SK-N-SH (cell line): Measurements from ENCODE around the gene HRCT1. TPM values are rescaled to one million over a fixed set of nuclear protein-coding genes. Genes with fewer than 3 reads are reported as not detected.

Experiments
- CTCF ChIA-PET: fragments of 300-600, 350-600 bp; formaldehyde crosslinking; extraction: SDS; loops from one replicate; lab custom pipeline; 2021; lab: Yijun Ruan, JAX
- POLR2A ChIA-PET: fragments of 350-600 bp; sonication (Branson Sonifier 250); formaldehyde crosslinking; extraction: SDS; loops from one replicate; lab custom pipeline; 2020; ENCODE audit warnings: antibody characterized with exemption, inconsistent platforms; lab: Yijun Ruan, JAX
- DNase-seq: peaks from one replicate; pipeline ENCODE4 v3.0.0; 2012
- H2AFZ ChIP-seq: fragments of 200-600 bp; sonication (generic); 2 replicates; pipeline ENCODE4 v1.8.1; 2016; ENCODE audit warnings: antibody characterized with exemption, mild to moderate bottlenecking, low read depth
- H3F3A ChIP-seq: fragments of 200-600 bp; sonication (generic); replicated peaks from 2 replicates; pipeline ENCODE3; 2016; ENCODE audit warnings: antibody characterized with exemption, mild to moderate bottlenecking; ENCODE audit not compliant: insufficient read depth
- H3K27ac ChIP-seq, 2 experiments: fragments of 200-500 bp in 1 of 2; fragments of 200-600 bp in 1 of 2; sonication (Bioruptor generic) in 1 of 2; sonication (generic), shearing (Covaris generic) in 1 of 2; 2 replicates each; pipeline versions ENCODE4 v1.5.1 to v1.6.1; 2014 to 2016; ENCODE audit warnings: low read depth in 2 of 2, inconsistent platforms in 1 of 2, low read length in 1 of 2, mild to moderate bottlenecking in 1 of 2, mixed read lengths in 1 of 2
- H3K27me3 ChIP-seq: fragments of 200-600 bp; sonication (generic), shearing (Covaris generic); 2 replicates; pipeline ENCODE4 v1.6.1; 2016; ENCODE audit warnings: mixed run types; ENCODE audit not compliant: insufficient read depth
- H3K36me3 ChIP-seq, 2 experiments: fragments of 200-500 bp in 1 of 2; fragments of 200-600 bp in 1 of 2; sonication (Bioruptor generic) in 1 of 2; sonication (generic) in 1 of 2; replicated peaks in 1 of 2; 2 replicates each; pipeline versions ENCODE3 to v1.5.1; 2014 to 2016; ENCODE audit warnings: low read length in 1 of 2, mild to moderate bottlenecking in 1 of 2; ENCODE audit not compliant: insufficient read depth in 2 of 2, control insufficient read depth in 1 of 2
- H3K4me1 ChIP-seq, 2 experiments: fragments of 200-500 bp in 1 of 2; fragments of 200-600 bp in 1 of 2; sonication (Bioruptor generic) in 1 of 2; sonication (generic), shearing (Covaris generic) in 1 of 2; 2 replicates each; pipeline versions ENCODE4 v1.5.1 to v1.6.1; 2014 to 2016; ENCODE audit warnings: low read depth in 1 of 2, low read length in 1 of 2, mixed run types in 1 of 2; ENCODE audit not compliant: insufficient read depth in 2 of 2, control insufficient read depth in 1 of 2
- H3K4me2 ChIP-seq: fragments of 200-600 bp; sonication (generic), shearing (Covaris generic); 2 replicates; pipeline ENCODE4 v1.6.1; 2017; ENCODE audit warnings: mixed run types
- H3K4me3 ChIP-seq, 2 experiments: fragments of 200-500 bp in 1 of 2; fragments of 200-600 bp in 1 of 2; sonication (Bioruptor generic) in 1 of 2; sonication (generic), shearing (Covaris generic) in 1 of 2; 2 replicates each; pipeline versions ENCODE4 v1.5.1 to v1.8.1; 2014 to 2016; ENCODE audit warnings: low read depth in 2 of 2, inconsistent platforms in 1 of 2, low read length in 1 of 2, mild to moderate bottlenecking in 1 of 2, mixed read lengths in 1 of 2, moderate library complexity in 1 of 2
- H3K79me2 ChIP-seq: fragments of 200-600 bp; sonication (generic); 2 replicates; pipeline ENCODE4 v1.8.1; 2017; ENCODE audit warnings: mild to moderate bottlenecking; ENCODE audit not compliant: insufficient read depth
- H3K9ac ChIP-seq: fragments of 200-600 bp; sonication (generic); 2 replicates; pipeline ENCODE4 v1.6.1; 2017; ENCODE audit warnings: mixed run types
- H3K9me2 ChIP-seq: fragments of 200-600 bp; sonication (generic); 2 replicates; pipeline ENCODE4 v1.6.1; 2017; ENCODE audit warnings: mixed run types
- H3K9me3 ChIP-seq: fragments of 200-600 bp; sonication (generic); 2 replicates; pipeline ENCODE4 v1.6.1; 2017; ENCODE audit warnings: mixed run types, mild to moderate bottlenecking, moderate library complexity
- H4K20me1 ChIP-seq: fragments of 200-600 bp; sonication (generic); 2 replicates; pipeline ENCODE4 v1.6.1; 2017; ENCODE audit warnings: mild to moderate bottlenecking, mixed run types; ENCODE audit not compliant: insufficient read depth
- CHD2 ChIP-seq: fragments of 150-350 bp; IDR thresholded peaks from 2 replicates; pipeline ENCODE4 v1.6.1; 2018; ENCODE audit warnings: low read length; ENCODE audit not compliant: partially characterized antibody
- ELF1 ChIP-seq: IDR thresholded peaks from 2 replicates; pipeline ENCODE4 v1.4.0; 2012
- EP300 ChIP-seq, 2 experiments: IDR thresholded peaks; 2 replicates each; pipeline versions ENCODE4 v1.4.0 to v1.6.1; 2012; ENCODE audit warnings: borderline replicate concordance in 1 of 2, low read depth in 1 of 2, low read length in 1 of 2
- FOSL2 ChIP-seq: IDR thresholded peaks from 2 replicates; pipeline ENCODE4 v1.4.0; 2012; ENCODE audit warnings: low read depth, mild to moderate bottlenecking, moderate library complexity, borderline replicate concordance
- GABPA ChIP-seq: IDR thresholded peaks from 2 replicates; pipeline ENCODE4 v1.4.0; 2012; ENCODE audit warnings: low read depth, mild to moderate bottlenecking
- JUND ChIP-seq: IDR thresholded peaks from 2 replicates; pipeline ENCODE4 v1.4.0; 2012
- MEF2A ChIP-seq: IDR thresholded peaks from 2 replicates; pipeline ENCODE4 v1.4.0; 2012; ENCODE audit warnings: low read depth, borderline replicate concordance
- NFIC ChIP-seq: IDR thresholded peaks from 2 replicates; pipeline ENCODE4 v1.4.0; 2012; ENCODE audit warnings: borderline replicate concordance
- NRF1 ChIP-seq: IDR thresholded peaks from 2 replicates; pipeline ENCODE4 v1.6.1; 2012; ENCODE audit warnings: low read depth, mild to moderate bottlenecking, low read length
- SIN3A ChIP-seq: IDR thresholded peaks from 2 replicates; pipeline ENCODE4 v1.6.1; 2012; ENCODE audit warnings: low read depth, mild to moderate bottlenecking, low read length, moderate library complexity, borderline replicate concordance
- TAF1 ChIP-seq: IDR thresholded peaks from 2 replicates; pipeline ENCODE4 v1.6.1; 2012; ENCODE audit warnings: low read depth, mild to moderate bottlenecking, low read length, moderate library complexity, borderline replicate concordance
- TCF12 ChIP-seq: IDR thresholded peaks from 2 replicates; pipeline ENCODE4 v1.4.0; 2012
- TEAD4 ChIP-seq: IDR thresholded peaks from 2 replicates; pipeline ENCODE4 v1.4.0; 2012; ENCODE audit warnings: mild to moderate bottlenecking, borderline replicate concordance; ENCODE audit not compliant: insufficient read depth
- WGBS: methylation state at CpG from one replicate; pipeline ENCODE4 v1.1.6; 2017; ENCODE audit warnings: low lambda C conversion rate; 5-methylcytosine and 5-hydroxymethylcytosine counted together
- polyA plus RNA-seq, 3 experiments: library from polyadenylated mRNA; depleted of rRNA; stranded (reverse); fragments of >200 nt; gene quantifications; 2 replicates each; pipeline ENCODE4 v1.2.3, GENCODE V29; 2012
- TF ChIP-seq, protein P1 (sequence below): IDR thresholded peaks from 2 replicates; pipeline ENCODE4; 2012

Gene HRCT1
- polyA plus RNA-seq, 1 of the 3 experiments (the other 2 are of a cell fraction), result 3.0 TPM

DNA sequence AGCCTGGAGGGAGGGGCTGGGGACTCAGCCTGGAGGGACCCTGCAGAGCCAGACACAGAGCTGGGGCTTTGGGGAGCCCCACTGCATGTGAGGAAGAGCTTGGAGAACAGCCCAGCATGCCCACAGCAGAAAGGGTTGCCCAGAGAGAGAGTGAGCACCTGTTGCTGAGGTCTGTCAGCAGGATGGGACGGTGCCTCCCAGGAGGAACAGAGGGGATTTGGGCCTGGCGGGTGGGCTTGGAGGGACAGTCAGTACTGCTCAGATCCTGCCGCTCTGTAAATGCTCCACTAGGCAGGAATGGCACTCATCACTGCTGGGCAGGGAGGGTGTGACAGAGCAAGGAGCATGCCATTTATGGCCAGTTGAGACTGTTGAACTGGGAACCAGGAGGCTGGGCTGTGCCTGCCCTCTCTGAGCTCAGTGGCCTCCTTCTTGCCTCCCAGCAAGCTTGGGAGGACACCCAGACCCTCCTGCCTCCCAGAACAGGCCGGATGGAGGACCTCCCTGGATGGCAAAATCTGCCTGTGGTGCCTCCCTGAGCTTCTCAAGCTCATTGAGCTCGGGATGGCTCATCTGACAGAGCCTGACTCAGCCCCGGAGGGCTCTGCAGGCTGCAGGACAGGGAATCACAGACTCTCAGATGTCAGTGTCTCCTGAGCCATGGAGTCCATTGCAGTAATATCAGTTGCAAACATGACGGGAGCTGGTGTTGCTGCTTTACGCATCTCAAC, 786 bp upstream of the HRCT1 start:
- WGBS, result 93% methylated on average over 5 of the region's 8 CpGs
- H3K9me3 ChIP-seq, result no peaks in the 10 kb centered on the region
- H2AFZ ChIP-seq, result 0 out of 2 replicates have a peak overlapping the region, but pooled peaks have one; percentile 26
- H3K79me2 ChIP-seq, result no peaks in the 10 kb centered on the region; the same call in 1 of the 2 replicates
- H3K4me3 ChIP-seq, result no peak overlapping the region
- H3K9ac ChIP-seq, result peak overlapping the region; percentile 36; the same call in 1 of the 2 replicates
- DNase-seq, result no peak
- no peaks in the 10 kb centered on the region for H4K20me1 ChIP-seq
- peak; percentile 36; the same call in 1 of the 2 replicates for TF ChIP-seq FOSL2
- no peak for TF ChIP-seq NRF1
- no peaks in the 10 kb centered on the region for H3K36me3 ChIP-seq
- H3K4me1 ChIP-seq, result peaks cover 38 to 46% of the 10 kb centered on the region in 2 experiments; a peak in 3 of 4 replicates
- H3K4me2 ChIP-seq, result peak overlapping the region; percentile 50; the same call in 1 of the 2 replicates
- H3F3A ChIP-seq, result peaks cover 37% of the 10 kb centered on the region
- no peaks in the 10 kb centered on the region for H3K27me3 ChIP-seq
- ChIA-PET CTCF (interaction anchor here (1.0 to 7.0 kb wide), 5 partner anchors 14 to 169 kb away, joined by 3 to 94 read pairs (median 16); no protein-coding TSS in a partner anchor), POLR2A (interaction anchor here (2.2 kb wide), 1 partner anchor 40 kb away, joined by 5 read pairs; no protein-coding TSS in a partner anchor)
- no peaks in the 10 kb centered on the region for H3K9me2 ChIP-seq
- peak overlapping the region; percentile 89 to 98 for H3K27ac ChIP-seq

DNA sequence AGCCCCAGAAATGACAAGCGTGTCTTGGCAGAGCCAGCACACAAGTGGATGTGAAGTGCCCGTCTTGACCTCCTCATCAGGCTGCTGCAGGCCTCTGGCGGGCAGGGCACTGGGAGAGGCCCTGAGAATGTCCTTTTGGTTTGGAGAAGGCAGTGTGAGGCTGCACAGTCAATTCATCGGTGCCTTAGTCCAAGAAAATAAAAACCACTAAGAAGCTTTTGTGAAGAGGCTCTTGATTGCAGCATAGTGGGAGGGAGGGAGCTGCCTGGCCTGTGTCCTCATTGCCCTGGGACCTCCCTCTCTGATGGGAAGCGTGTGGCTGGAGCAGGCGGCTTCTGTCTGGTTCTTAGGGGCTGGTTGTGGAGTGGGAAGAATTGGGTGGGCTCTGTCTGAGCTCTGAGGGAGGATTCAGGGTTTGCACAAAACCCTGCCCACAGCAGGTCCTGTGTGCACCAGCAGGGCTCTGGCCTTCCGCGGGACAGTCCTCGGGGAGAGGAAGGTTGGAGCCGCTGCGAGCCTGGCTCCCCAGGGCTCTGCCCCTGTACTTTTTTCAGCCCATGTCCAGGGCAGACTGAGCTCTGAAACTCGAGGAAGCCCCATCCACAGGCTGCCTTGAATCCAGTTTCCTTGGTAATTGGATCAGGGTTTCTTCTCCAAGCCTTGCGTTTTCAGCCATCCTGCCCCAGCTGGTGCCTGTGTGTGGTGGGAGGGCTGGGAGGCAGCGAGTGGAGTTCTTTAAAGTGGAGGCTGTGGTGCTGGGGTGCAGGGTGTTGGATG, 1.1 kb downstream of the HRCT1 start:
- 0 out of 2 replicates have a peak overlapping the region, but pooled peaks have one; percentile 6 for H2AFZ ChIP-seq
- no peak for TF ChIP-seq FOSL2
- TF ChIP-seq, all 33 proteins: peak for 0
- no peak overlapping the region for H3K4me3 ChIP-seq
- H3K9ac ChIP-seq, result peak overlapping the region; percentile 68
- peaks cover 37% of the 10 kb centered on the region for H3F3A ChIP-seq
- WGBS, result 49% methylated on average over 6 of the region's 14 CpGs
- no peaks in the 10 kb centered on the region for H4K20me1 ChIP-seq
- H3K9me3 ChIP-seq, result no peaks in the 10 kb centered on the region
- ChIA-PET POLR2A (no interaction called here), CTCF (interaction anchor here (0.6 to 7.0 kb wide), 7 partner anchors 36 to 548 kb away, joined by 3 to 94 read pairs (median 3); partner anchors contain the start of gene GLIPR2)
- H3K27ac ChIP-seq, result peak overlapping the region; percentile 89 to 98
- H3K4me2 ChIP-seq, result peak overlapping the region; percentile 50
- DNase-seq, result no peak
- peaks cover 38 to 46% of the 10 kb centered on the region in 2 experiments; a peak in 3 of 4 replicates for H3K4me1 ChIP-seq
- no peaks in the 10 kb centered on the region for H3K9me2 ChIP-seq
- H3K36me3 ChIP-seq, result no peaks in the 10 kb centered on the region
- no peaks in the 10 kb centered on the region; the same call in 1 of the 2 replicates for H3K79me2 ChIP-seq
- H3K27me3 ChIP-seq, result no peaks in the 10 kb centered on the region

DNA sequence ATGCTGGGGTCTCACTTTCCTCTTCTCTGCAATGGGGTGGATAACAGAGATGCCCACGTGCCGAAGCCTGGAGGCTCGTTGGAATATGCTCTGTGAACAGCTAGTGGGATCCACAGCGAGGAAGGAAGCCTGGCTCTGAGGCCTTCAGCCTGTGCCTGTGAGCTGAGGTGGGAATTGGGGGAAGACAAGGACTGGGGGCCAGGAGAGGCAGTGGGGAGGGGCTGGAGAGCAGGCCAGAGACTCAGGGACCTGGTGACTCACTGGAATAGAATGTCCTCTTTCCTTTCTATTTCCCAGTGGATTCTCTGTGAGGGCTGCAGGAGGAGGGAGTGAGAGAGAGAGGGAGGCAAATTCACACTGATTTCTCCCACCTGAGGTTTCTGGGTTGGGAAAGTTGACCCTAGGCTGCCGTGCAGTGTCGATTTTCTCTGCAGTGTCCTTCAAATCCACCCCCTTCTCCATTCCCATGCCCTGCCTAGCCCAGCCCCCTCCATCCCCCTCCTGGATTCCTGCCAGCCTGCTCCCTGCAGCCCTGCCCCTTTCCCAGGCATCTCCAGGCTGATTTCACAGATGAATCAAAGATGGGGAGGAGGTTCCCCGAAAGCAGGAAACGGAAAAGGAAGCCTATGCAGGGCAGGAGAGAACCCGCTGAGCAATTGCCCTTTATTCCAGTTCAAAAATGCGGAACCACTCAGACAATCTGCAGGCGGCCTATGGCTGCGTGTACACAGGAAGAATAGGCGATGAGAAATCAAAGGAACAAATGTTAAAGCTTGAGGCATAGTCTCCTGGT, 1.9 kb downstream of the HRCT1 start:
- Histone ChIP-seq H3K4me2 (peak overlapping the region; percentile 50), H3K9me2 (no peaks in the 10 kb centered on the region), H3K4me3 (no peak overlapping the region), H3K79me2 (no peaks in the 10 kb centered on the region; the same call in 1 of the 2 replicates), H3K9ac (peak overlapping the region; percentile 68), H3K36me3 (no peaks in the 10 kb centered on the region), H3K4me1 (peaks cover 38 to 46% of the 10 kb centered on the region in 2 experiments; a peak in 3 of 4 replicates), H3F3A (peaks cover 37% of the 10 kb centered on the region), H3K9me3 (no peaks in the 10 kb centered on the region), H2AFZ (peak overlapping the region; percentile 47; the same call in 1 of the 2 replicates), H3K27me3 (no peaks in the 10 kb centered on the region), H3K27ac (peak overlapping the region; percentile 89 to 98), H4K20me1 (no peaks in the 10 kb centered on the region)
- TF ChIP-seq FOSL2, result peak; percentile 79
- TF ChIP-seq, protein P1, sequence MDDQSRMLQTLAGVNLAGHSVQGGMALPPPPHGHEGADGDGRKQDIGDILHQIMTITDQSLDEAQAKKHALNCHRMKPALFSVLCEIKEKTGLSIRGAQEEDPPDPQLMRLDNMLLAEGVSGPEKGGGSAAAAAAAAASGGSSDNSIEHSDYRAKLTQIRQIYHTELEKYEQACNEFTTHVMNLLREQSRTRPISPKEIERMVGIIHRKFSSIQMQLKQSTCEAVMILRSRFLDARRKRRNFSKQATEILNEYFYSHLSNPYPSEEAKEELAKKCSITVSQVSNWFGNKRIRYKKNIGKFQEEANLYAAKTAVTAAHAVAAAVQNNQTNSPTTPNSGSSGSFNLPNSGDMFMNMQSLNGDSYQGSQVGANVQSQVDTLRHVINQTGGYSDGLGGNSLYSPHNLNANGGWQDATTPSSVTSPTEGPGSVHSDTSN, result no peak
- TF ChIP-seq CHD2, result peak; percentile 80
- TF ChIP-seq SIN3A, result no peak
- TF ChIP-seq GABPA, result peak; percentile 71
- TF ChIP-seq NFIC, result peak; percentile 82
- TF ChIP-seq MEF2A, result no peak
- TF ChIP-seq TCF12, result peak; percentile 55
- TF ChIP-seq TEAD4, result 0 out of 2 replicates have a peak, but pooled peaks have one; percentile 23
- no peak; a peak in 1 of 4 replicates for TF ChIP-seq EP300 (IDR thresholded peaks at IDR 0.05; ENCODE audit: borderline replicate concordance in 1 of 2, low read depth in 1 of 2, low read length in 1 of 2)
- TF ChIP-seq TAF1, result 0 out of 2 replicates have a peak, but pooled peaks have one; percentile 18
- TF ChIP-seq JUND, result no peak; the same call in 1 of the 2 replicates
- TF ChIP-seq NRF1, result no peak
- peak; percentile 59; the same call in 1 of the 2 replicates for TF ChIP-seq ELF1
- peak; percentile 86 for DNase-seq
- CTCF ChIA-PET, result interaction anchor here (1.0 to 7.0 kb wide), 6 partner anchors 11 to 116 kb away, joined by 3 to 94 read pairs (median 4); no protein-coding TSS in a partner anchor
- 40% methylated on average over 13 of the region's 13 CpGs for WGBS
- POLR2A ChIA-PET, result no interaction called here
